OCI-LY3 (cell line): Measurements from ENCODE around the gene GUCA2A.

ENCODE experiments used
- H2AFZ ChIP-seq: fragments of 200-600, 300-600 bp; shearing (Covaris generic); 2 replicates; pipeline ENCODE4 v1.6.0; 2014; ENCODE audit warnings: antibody characterized with exemption, low read depth, low read length
- H3K27ac ChIP-seq: fragments of 200-600, 300-600 bp; sonication (generic); 2 replicates; pipeline ENCODE4 v1.5.1; 2014; ENCODE audit warnings: mild to moderate bottlenecking, low read length, moderate library complexity, mixed read lengths
- H3K27me3 ChIP-seq: fragments of 200-600, 300-600 bp; sonication (generic); 2 replicates; pipeline ENCODE4 v1.6.1; 2014; ENCODE audit warnings: low read depth, low read length, mixed read lengths
- H3K36me3 ChIP-seq: fragments of 200-600, 300-600 bp; sonication (generic); replicated peaks from 2 replicates; pipeline ENCODE3; 2014; ENCODE audit warnings: low read depth, low read length, mixed read lengths
- H3K4me1 ChIP-seq: fragments of 300-600, 200-600 bp; sonication (generic); 2 replicates; pipeline ENCODE4 v1.6.1; 2014; ENCODE audit warnings: low read length, mixed read lengths
- H3K4me2 ChIP-seq: fragments of 200-600, 300-600 bp; sonication (generic); 2 replicates; pipeline ENCODE4 v1.6.1; 2014; ENCODE audit warnings: low read length, mixed read lengths
- H3K4me3 ChIP-seq: fragments of 300-600, 200-600 bp; sonication (generic); 2 replicates; pipeline ENCODE4 v1.5.1; 2014; ENCODE audit warnings: antibody characterized with exemption, mild to moderate bottlenecking, low read length, moderate library complexity
- H3K79me2 ChIP-seq: fragments of 300-600, 200-600 bp; shearing (Covaris generic); 2 replicates; pipeline ENCODE4 v1.6.1; 2014; ENCODE audit warnings: mild to moderate bottlenecking, low read length, mixed read lengths
- H3K9ac ChIP-seq: fragments of 300-600, 200-600 bp; shearing (Covaris generic); 2 replicates; pipeline ENCODE4 v1.6.0; 2014; ENCODE audit warnings: mild to moderate bottlenecking, low read length, moderate library complexity
- H3K9me3 ChIP-seq: fragments of 200-600, 300-600 bp; shearing (Covaris generic); 2 replicates; pipeline ENCODE4 v1.6.1; 2014; ENCODE audit warnings: low read length, mixed read lengths; ENCODE audit not compliant: insufficient read depth
- H4K20me1 ChIP-seq: fragments of 200-600, 300-600 bp; sonication (generic); 2 replicates; pipeline ENCODE4 v1.6.1; 2016; ENCODE audit warnings: low read length, mixed read lengths; ENCODE audit not compliant: insufficient read depth
- EZH2phosphoT487 ChIP-seq: fragments of 200-600 bp; shearing (Covaris generic); IDR thresholded peaks from 2 replicates; pipeline ENCODE4 v1.6.1; 2018; ENCODE audit warnings: antibody characterized with exemption, mixed run types, low read depth
- TF ChIP-seq, protein P1 (sequence below): fragments of 200-600, 300-600 bp; sonication (generic); IDR thresholded peaks from 2 replicates; pipeline ENCODE4 v1.5.1; 2014; ENCODE audit warnings: antibody characterized with exemption, low read length, low read depth

The GUCA2A gene

DNA sequence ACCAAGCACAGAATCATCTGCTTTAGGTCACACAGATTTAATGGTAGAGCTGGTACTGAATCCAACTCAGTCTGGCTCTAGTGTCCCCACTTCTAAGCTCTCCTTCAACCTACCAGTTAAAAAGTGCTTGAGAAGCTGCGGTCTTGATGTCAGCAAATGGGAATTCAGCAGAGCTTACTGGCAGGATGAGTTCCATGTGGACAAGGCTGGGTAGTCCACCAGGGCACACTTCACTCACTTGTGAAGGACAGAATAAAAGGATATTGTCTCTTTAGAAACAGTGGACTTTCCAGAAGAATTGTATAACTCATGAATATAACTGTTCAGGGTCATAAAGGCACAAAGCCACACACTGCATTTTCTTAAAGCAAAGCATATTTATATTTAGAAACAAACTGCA lies 46.4 kb downstream of the GUCA2A start:
- Histone ChIP-seq H3K27me3 (no peaks in the 10 kb centered on the region), H3K9me3 (no peaks in the 10 kb centered on the region), H3K27ac (peak overlapping the region; percentile 96), H3K9ac (peak overlapping the region; percentile 75), H4K20me1 (no peaks in the 10 kb centered on the region), H2AFZ (no peak overlapping the region), H3K36me3 (peaks cover 11% of the 10 kb centered on the region), H3K4me1 (peaks cover 69% of the 10 kb centered on the region), H3K4me2 (peak overlapping the region; percentile 95), H3K79me2 (no peaks in the 10 kb centered on the region), H3K4me3 (peak overlapping the region; percentile 72)
- TF ChIP-seq EZH2phosphoT487, result no peak
- TF ChIP-seq, protein P1, sequence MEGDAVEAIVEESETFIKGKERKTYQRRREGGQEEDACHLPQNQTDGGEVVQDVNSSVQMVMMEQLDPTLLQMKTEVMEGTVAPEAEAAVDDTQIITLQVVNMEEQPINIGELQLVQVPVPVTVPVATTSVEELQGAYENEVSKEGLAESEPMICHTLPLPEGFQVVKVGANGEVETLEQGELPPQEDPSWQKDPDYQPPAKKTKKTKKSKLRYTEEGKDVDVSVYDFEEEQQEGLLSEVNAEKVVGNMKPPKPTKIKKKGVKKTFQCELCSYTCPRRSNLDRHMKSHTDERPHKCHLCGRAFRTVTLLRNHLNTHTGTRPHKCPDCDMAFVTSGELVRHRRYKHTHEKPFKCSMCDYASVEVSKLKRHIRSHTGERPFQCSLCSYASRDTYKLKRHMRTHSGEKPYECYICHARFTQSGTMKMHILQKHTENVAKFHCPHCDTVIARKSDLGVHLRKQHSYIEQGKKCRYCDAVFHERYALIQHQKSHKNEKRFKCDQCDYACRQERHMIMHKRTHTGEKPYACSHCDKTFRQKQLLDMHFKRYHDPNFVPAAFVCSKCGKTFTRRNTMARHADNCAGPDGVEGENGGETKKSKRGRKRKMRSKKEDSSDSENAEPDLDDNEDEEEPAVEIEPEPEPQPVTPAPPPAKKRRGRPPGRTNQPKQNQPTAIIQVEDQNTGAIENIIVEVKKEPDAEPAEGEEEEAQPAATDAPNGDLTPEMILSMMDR, result no peak

DNA sequence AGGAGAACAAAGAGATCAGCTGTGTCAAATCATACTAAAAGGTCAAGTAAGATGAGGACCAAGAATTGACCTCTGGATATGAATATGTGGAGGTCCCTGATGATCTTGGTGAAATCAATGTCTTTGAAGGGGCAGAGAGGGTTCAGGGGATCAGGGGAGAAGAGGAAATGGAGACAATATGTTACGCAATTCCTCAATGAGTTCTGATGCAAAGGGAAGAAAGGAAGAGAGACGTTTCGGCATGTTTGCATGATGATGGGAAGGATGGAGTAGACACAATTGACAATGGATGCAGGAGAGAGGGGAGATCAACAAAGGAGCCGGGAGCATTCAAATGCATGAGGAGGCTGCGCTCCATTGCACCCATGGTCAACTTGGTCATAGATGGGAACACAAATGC lies 47.3 kb downstream of the GUCA2A start:
- H3K4me2 ChIP-seq, result peak overlapping the region; percentile 95

DNA sequence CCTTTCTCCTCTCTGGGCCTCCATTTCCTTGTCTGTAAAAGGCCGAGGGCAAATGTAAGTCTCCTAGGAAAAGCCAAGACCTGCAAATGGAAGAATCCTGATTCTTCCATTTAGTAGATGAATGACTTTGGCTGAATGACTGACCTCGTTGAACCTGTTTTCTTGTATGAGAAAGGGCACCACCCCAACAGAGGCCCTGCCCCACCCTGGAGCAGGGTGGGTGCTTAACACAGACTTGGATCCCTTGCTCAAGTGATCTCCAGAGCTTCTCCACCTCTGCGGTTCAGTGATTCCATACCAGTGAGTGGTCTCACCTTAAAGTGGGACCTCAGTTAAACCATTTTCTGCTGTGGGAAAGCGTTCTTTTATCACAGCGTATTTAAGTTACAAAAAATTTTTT lies 50.3 kb downstream of the GUCA2A start:
- H3K4me2 ChIP-seq, result peak overlapping the region; percentile 71
- H3K4me3 ChIP-seq, result peak overlapping the region; percentile 48
- peaks cover 73% of the 10 kb centered on the region for H3K4me1 ChIP-seq
- H3K9ac ChIP-seq, result peak overlapping the region; percentile 78
- peak overlapping the region; percentile 67 for H2AFZ ChIP-seq
- no peaks in the 10 kb centered on the region for H3K27me3 ChIP-seq
- no peaks in the 10 kb centered on the region for H3K79me2 ChIP-seq
- peaks cover 5% of the 10 kb centered on the region; the same call in 1 of the 2 replicates for H3K9me3 ChIP-seq
- no peaks in the 10 kb centered on the region for H4K20me1 ChIP-seq
- H3K27ac ChIP-seq, result peak overlapping the region; percentile 96
- peaks cover 22% of the 10 kb centered on the region for H3K36me3 ChIP-seq
- TF ChIP-seq EZH2phosphoT487, result no peak
- TF ChIP-seq, protein P1, result no peak

More for the DNA sequence above, 47.3 kb downstream of the GUCA2A start:
- H3K36me3 ChIP-seq, result peaks cover 14% of the 10 kb centered on the region
- no peak overlapping the region for H2AFZ ChIP-seq
- peaks cover 77% of the 10 kb centered on the region for H3K4me1 ChIP-seq
- H3K9ac ChIP-seq, result peak overlapping the region; percentile 75
- H3K79me2 ChIP-seq, result no peaks in the 10 kb centered on the region
- no peaks in the 10 kb centered on the region for H3K9me3 ChIP-seq
- peak overlapping the region; percentile 72 for H3K4me3 ChIP-seq
- TF ChIP-seq, protein P1, result no peak
- TF ChIP-seq EZH2phosphoT487, result no peak
- no peaks in the 10 kb centered on the region for H3K27me3 ChIP-seq
- H4K20me1 ChIP-seq, result no peaks in the 10 kb centered on the region
- H3K27ac ChIP-seq, result peak overlapping the region; percentile 96
